AG04450 (cell line): ENCODE measurements around the gene TMEM245. TPM values are rescaled to one million over a fixed set of nuclear protein-coding genes. Genes with fewer than 3 reads are reported as not detected.

Experiments used
- CTCF ChIA-PET: fragments of 300-600, 350-600 bp; formaldehyde crosslinking; extraction: SDS; loops from one replicate; lab custom pipeline; 2022; ENCODE audit warnings: antibody characterized with exemption, inconsistent platforms; lab: Charles Lee
- POLR2A ChIA-PET: fragments of 350-600 bp; formaldehyde crosslinking; extraction: SDS; loops from one replicate; lab custom pipeline; 2021; ENCODE audit warnings: antibody characterized with exemption, inconsistent platforms; lab: Yijun Ruan, JAX
- DNase-seq: peaks from one replicate; pipeline ENCODE4 v3.0.0-alpha.2; 2011; ENCODE audit warnings: low read depth, low spot score
- H3K27ac ChIP-seq: one replicate; pipeline ENCODE4 v1.5.1; 2012; ENCODE audit warnings: low read depth, low read length, control low read depth
- H3K27me3 ChIP-seq: one replicate; pipeline ENCODE4 v1.6.0; 2012; ENCODE audit warnings: low read length; ENCODE audit not compliant: control insufficient read depth, insufficient read depth
- H3K4me3 ChIP-seq: 2 replicates; pipeline ENCODE4 v1.5.1; 2011; ENCODE audit warnings: mild to moderate bottlenecking, low read depth, low read length, control low read depth
- H3K9me3 ChIP-seq: 2 replicates; pipeline ENCODE4 v1.5.1; 2012; ENCODE audit warnings: low read length; ENCODE audit not compliant: control insufficient read depth, insufficient read depth
- CTCF ChIP-seq: IDR thresholded peaks from 2 replicates; pipeline ENCODE4 v1.5.1; 2011; ENCODE audit warnings: low read depth, low read length, control low read depth, inconsistent platforms
- polyA plus RNA-seq: library from polyadenylated mRNA; depleted of rRNA; stranded (reverse); fragments of >200 nt; gene quantifications from 2 replicates; pipeline ENCODE4 v1.2.3, GENCODE V29; 2011

Gene TMEM245
- polyA plus RNA-seq, 1 experiment, result 42.0 TPM

DNA sequence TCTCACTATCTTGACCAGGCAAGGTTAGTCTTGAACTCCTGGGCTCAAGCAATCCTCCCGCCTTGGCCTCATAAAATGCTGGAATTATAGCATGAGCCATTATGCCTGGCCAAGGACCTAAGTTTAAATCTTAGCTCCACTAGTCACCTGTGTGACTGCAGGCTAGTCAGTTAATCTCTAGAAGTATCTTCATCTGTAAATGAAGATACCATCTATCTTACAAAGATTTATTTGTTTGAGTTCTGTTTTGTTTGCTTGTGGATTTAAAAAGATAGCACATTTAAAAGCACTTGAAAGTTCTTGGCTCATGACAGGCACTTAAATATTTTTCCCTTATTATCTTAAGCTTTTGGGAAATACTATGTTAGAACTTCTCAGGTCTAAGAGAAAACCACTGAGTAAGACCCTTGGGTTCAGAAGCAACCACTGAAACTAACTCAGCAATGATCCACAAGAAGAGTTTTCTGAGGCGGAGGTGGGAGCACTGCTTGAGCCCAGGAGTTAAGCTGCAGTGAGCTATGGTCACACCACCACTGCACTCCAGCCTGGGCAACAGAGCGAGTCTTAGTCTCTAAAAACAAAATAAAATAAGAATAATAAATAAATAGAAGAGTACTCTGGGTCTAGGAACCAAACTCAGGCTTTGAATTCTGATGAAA is 19.1 kb downstream of the TMEM245 start:
- ChIA-PET POLR2A (no interaction called here), CTCF (interaction anchor here (0.6 to 0.8 kb wide), 2 partner anchors 13 to 146 kb away, joined by 3 read pairs; no protein-coding TSS in a partner anchor)
- Histone ChIP-seq H3K27me3 (no peaks in the 10 kb centered on the region), H3K4me3 (no peak overlapping the region), H3K9me3 (no peaks in the 10 kb centered on the region), H3K27ac (no peak overlapping the region)
- TF ChIP-seq CTCF, result no peak
- DNase-seq, result no peak

GRCh38 chr9:109098960-109099308 is 20.8 kb downstream of the TMEM245 start:
- Histone ChIP-seq H3K27me3 (no peaks in the 10 kb centered on the region), H3K4me3 (no peak overlapping the region), H3K9me3 (no peaks in the 10 kb centered on the region), H3K27ac (peak overlapping the region; percentile 66)
- ChIA-PET CTCF (interaction anchor here (1.0 kb wide), 1 partner anchor 11 kb away, joined by 6 read pairs; no protein-coding TSS in a partner anchor), POLR2A (no interaction called here)
- no peak for TF ChIP-seq CTCF
- no peak for DNase-seq

DNA sequence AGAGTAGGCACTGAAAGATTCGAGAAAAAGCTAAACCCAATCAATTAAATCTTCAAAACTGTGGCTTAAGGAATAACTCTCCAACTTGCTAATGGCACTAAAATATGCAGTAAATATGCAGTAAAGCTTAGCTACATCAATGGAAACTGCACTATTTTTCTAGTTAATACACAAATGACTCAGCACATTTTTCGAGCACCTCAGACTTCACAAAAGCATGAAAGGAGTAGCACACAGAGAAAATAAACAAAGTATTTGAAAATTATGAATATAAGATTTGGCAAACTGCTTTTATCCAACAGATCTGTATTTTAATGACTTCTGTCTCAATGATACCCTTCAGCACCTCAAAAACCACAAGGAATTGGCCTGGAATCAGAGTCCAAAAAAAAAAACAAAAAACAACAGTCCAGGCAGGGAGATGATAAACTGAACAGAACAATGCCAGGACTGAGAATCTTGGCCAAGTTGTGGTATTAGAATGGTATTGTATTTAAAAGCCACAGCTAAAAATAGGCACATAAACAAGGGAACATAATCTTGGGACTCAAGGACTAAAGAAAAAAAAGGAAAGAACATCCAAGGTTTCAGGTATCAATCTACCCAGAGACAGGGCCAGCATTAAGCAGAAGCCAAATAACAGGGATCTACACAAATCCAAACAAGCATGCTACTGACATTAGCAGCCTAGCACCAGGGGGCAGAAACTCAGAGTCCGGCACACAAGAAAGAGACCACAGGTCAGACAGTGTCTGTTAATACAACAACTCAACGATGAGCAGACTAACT is 21.4 kb downstream of the TMEM245 start:
- CTCF ChIA-PET, result interaction anchor here (1.0 to 1.7 kb wide), 3 partner anchors 10 to 63 kb away, joined by 3 to 6 read pairs (median 6); no protein-coding TSS in a partner anchor
- POLR2A ChIA-PET, result no interaction called here
- no peaks in the 10 kb centered on the region for H3K27me3 ChIP-seq
- peak; percentile 44 for TF ChIP-seq CTCF
- peak overlapping the region; percentile 66 for H3K27ac ChIP-seq
- H3K9me3 ChIP-seq, result no peaks in the 10 kb centered on the region
- DNase-seq, result no peak
- no peak overlapping the region for H3K4me3 ChIP-seq

- H3K27ac ChIP-seq, result no peak overlapping the region
- POLR2A ChIA-PET, result no interaction called here
Observed at GRCh38 chr9:109097146-109097545, 22.6 kb downstream of the TMEM245 start.

More at GRCh38 chr9:109097146-109097545, 22.6 kb downstream of the TMEM245 start:
- H3K4me3 ChIP-seq, result no peak overlapping the region
- no peak for TF ChIP-seq CTCF
- no peak for DNase-seq
- H3K27me3 ChIP-seq, result no peaks in the 10 kb centered on the region
- CTCF ChIA-PET, result interaction anchor here (0.6 to 1.7 kb wide), 2 partner anchors 15 to 23 kb away, joined by 3 to 6 read pairs; no protein-coding TSS in a partner anchor
- H3K9me3 ChIP-seq, result no peaks in the 10 kb centered on the region
